HG02852 (cell line): ENCODE results near the gene STXBP3.
"Not testable (repeated sequence)": the region's sequence is repeated elsewhere in the genome, so short reads cannot be mapped to it uniquely, and the experiment has no call there.

Source experiments
- ATAC-seq: cut with Tn5 transposase; IDR thresholded peaks from one replicate; pipeline ENCODE4 v1.9.1; 2021; ENCODE audit warnings: mild to moderate bottlenecking, moderate library complexity; ENCODE audit not compliant: unreplicated experiment

STXBP3 gene

DNA sequence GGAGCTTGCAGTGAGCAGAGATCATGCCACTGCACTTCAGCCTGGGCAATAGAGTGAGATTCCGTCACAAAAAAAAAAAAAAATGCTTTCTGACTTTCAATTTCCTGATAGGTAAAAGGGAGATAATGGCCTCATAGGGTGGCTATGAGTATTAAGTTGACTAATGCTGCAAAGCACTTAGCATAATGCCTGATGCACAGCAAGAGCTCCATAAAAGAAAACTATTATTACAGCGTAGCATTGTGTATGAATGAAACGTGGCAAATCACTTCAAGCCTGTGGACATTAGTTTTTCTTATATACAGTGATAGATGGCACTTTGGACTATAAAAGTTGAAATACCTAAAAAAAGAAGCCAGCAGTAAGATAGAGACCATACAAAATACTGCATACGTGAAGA, 17.0 kb upstream of the STXBP3 start:
- ATAC-seq: no peak

DNA sequence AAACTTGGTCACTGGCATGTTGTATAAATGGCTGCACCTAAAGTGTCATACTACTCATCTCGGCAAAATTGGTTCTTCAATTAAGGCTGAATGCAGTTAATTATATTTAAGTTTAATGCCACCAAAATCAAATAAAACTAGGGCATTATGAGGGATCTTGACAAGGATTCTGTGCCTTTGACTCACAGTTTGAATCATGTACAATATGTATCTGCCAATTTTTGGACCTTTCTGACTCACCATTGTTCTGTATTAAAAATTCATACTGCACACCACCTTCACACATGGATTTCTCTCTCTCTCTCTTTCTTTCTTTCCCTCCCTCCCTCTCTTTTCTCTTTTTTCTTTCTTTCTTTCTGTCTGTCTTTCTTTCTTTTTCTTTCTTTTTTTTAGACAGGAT, 14.1 kb upstream of the STXBP3 start:
- no peak for ATAC-seq

DNA sequence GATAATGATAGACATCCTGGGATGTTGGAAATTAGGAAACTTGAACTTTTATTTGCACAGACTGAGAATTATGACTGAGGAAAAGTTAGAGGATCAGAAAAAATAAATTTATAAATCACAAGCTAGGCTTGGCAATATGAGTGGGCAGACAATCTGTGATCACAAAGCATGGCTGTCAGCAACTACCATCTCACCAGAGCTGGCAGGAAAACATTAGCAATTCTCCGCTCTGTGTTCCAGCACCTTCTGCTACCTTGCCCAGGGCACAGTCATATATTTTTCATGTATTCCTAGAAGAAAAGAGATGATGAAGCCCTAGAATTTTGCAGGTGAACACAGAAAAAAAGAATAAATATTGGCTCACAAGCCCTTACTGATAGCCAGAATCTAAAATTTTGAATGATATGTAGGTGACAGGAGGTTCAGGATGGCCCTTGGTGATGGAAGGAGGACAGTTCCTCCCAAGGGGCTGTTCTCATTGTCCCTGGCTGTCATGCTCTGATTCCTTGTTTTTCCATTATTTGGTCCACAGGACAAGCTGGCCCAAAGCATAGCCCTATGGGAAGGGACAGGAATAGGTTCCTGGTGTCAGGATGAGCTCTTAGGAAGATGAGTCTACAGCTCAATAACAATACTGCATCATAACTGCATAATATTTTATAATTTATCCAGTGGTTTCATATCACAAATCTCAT, 12.2 kb upstream of the STXBP3 start:
- no peak for ATAC-seq

DNA sequence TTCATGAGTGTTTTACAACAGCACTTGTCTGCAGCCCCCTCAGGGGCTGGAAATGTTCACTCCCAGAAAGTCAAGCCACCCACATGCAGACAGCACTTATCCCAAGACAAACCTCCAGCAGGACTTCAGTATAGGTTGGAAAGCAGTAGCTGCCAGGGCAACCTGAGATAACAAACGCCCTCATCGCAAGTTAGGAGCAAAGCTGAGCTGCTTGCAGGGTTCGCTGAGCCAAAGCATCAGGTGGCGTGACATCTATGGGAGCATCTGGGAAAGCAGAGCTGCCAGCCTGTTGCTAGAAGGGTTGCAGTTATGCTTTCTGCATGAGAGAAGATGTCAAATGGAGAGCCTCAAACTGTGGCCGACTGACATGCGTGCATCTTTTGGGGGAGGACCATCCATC, 4.2 kb upstream of the STXBP3 start:
- no peak for ATAC-seq

DNA sequence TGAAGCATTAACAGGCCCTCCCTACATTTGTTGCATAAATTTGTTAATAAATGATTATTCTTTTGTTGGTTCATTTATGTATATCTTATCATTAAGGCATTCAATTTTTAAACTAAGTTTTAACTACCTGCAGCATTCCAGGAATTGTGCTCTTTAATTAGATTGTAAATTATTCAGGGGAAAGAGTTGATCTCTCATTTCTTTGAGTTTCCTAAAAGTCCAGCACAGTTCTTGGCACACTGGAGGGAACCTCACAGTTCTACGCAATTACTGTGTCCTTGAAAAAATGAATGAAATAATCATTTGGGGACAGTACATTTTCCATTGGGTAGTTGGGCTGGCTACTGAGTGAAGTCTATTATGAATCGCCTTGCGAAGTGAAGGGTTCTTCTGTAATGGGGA, 493 bp upstream of the STXBP3 start:
- no peak for ATAC-seq

DNA sequence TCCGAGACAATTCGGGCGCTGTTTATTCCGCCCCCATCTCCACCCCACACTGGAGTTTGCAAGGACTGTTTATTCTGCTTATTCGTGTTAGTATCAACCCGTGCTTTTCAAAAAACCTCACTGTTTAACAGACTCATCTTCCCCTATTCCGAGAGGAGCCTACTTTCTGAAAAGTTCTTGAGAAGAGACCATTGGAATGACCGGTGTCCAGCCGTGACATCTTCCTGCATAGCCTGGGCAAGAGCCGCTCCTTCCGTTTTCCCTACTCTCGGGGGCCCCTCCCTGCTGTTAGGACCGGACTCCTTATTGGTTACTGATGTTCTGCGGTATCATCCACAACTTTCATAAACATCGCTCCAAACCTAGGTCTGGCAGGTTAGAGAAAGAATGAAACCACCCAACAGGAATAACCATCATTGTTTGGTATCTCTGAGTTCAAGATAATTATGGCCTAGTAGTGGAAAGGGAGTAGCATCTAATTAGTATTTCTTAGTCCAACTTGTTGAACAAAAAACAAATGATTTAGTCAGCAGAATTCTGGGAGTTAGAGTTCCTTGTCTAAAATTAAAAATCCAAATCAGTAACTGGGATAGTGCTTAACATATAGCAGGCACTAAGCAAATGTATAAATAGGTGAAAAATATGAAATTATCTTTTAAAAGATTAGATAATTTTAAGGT, 837 bp downstream of the STXBP3 start:
- ATAC-seq: peak; percentile 34

DNA sequence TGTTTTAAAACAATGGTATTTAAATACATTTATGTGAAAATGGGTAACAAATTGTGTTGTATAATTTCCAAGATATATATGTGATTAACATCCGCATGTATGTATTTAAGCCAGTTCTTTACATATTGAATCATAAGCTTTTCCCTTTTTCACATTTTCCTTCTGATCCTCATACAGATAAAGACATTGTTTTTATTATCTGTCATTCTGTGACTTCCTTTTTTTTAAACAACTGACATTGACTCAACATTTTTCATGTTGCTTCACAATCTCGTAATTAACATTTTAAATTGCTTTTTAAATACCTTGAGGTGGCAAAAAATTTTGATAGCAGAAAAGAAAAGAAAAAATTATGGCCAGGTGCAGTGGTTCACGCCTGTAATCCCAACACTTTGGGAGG, 1.4 kb downstream of the STXBP3 start:
- no peak for ATAC-seq

DNA sequence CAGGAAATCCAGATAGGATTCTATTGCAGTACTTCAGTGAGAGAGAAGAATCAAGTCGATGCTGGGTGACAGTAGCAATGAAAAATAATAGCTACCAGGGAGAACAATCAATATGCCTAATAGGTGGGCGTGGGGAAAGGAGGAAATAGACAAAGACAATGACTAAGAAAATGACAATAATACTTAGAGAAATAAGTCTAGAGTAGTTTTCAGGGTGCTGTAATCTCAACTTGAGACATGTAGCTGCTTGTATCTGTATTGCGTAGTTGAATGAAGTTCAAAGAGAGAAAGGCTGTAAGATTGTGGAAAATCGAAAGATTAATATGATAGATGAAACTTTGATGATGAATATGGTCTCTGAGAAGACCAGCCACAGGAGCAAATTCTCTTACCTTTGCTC, 2.6 kb downstream of the STXBP3 start:
- no peak for ATAC-seq

DNA sequence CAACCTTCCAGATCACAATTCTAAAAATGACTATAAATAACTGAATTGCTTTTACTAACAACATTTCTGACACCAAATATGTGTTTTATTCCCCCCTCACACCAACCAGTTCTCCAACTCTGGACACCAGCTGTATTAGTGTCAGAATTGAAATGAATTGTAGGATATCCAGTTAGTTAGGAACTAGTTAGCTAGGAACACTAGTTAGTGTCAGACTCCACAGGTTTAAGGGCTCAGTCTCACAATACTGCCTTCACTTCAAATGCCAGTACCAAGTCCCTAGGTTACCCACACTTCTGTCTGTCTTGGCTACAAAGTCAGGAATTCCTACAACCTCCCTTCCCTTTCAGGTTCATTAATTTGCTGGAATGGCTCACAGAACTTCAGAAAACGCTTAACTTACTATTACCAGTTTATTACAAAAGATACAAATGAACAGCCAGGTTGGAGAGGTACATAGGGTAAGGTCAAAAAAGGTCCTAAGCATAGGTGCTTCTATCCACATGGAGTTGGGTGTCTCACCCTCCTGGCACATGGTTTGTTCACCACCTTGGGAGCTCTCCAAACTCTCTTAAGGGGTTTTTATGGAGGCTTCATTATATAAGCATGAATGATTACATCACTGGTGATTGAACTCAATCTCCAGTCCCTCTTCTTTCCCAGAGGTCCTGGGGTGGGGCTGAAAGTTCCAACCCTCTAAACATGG, 4.2 kb downstream of the STXBP3 start:
- ATAC-seq: no peak

DNA sequence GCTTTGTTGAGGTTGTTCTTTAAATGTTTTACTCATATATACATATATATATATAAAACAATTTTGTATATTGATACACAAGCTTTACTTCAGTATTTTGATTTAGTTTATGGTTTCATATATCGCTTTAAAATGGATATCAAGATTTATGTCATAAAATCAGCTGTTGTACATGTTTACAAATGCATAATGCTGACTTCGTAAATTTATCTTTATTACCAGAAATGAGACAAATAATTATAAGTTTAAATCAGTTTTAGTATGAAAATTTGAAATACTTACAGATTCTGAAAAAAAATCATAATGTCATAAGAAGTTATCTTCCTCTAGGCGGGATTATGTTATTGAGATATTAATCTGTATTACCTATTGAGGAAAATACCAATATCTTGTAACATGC, 6.9 kb downstream of the STXBP3 start:
- ATAC-seq: no peak

DNA sequence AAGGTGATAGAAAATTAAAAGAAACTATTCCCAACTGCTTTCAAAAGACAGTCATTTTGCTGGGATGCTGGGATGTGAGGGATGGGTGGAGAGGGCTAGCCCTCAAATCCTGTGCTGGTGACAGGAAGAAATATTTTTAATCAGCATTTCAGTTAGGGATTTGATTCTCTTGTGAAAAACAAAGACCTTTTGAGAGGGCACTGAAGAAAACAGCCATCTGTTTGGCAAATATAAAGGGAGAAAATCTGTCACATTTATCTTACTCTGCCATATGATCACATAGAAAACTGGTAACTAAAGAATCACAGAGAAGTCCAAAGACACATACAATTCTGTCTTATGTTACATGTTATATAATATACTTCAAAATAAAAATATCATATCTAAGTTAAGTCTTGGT, 12.3 kb downstream of the STXBP3 start:
- ATAC-seq: no peak

DNA sequence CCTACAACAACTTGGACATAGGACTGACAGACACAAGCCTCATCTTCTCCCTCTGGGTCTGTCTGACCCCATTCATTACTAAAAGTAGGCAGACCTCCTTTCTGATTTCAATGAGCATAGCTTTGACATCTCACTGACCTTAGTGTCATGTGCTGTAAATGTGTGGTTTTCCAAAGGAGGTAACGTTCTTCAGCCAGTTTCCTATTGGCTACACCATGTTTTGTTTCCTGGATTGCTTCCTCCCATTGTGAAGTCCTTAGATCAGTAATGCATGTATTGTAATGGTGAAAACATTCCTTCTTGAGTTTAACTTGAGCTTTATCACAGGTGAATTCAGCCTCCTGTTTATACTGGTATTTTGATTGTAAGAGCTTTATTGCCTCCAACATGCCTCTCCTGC, 20.6 kb downstream of the STXBP3 start:
- no peak for ATAC-seq

DNA sequence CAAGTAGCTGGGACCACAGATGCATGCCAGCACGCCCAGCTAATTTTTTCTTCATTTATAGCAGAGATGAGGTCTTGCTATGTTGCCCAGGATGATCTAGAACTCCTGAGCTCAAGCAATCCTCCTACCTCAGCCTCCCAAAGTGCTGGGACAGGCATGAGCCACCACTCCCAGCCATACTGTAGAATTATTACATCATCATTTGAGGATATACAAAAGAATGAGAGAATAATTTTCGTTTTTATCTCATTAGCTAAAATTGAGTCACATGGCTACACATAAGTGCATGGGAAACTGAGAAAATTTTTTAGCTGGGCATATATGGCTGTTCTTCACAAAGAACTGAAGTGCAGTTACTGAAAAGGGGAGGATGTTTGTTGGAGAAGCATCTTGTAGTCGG, 21.2 kb downstream of the STXBP3 start:
- no peak for ATAC-seq

DNA sequence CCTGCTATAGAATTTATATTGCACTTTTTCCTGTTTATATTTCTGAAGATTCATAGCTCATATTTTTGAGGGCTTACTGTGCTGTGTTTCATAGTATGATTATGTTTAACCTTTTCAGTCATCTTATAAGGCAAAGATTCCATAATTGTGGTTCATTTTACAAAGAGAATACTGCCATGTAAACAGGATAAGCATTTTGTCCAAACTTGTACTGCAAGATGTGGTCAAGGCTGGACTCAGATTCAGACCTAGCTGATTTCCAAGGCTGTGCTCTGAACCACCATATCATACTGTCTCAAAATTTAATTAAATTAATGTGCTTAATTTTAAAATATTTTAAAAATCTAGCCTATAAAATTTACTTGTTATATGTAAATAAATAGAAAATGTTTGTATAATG, 31.4 kb downstream of the STXBP3 start:
- no peak for ATAC-seq

DNA sequence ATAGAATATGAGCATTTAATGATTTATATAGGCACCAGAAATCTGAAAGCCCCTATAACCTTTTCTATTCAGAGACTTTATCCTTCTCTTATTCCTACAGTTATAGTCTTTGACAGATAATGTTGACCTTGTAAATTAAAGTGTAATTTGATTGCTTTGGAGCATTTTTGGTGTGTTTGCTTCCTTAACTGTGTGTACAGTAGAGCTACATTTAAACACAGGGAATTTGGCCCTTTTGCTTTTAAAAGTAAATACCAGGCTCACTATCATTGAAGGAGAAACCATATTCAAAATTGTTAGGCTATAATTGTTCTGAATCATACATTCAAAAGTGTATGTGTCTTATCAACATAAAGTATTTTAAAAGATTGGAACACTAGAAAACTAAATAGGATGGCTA, 33.0 kb downstream of the STXBP3 start:
- no peak for ATAC-seq

DNA sequence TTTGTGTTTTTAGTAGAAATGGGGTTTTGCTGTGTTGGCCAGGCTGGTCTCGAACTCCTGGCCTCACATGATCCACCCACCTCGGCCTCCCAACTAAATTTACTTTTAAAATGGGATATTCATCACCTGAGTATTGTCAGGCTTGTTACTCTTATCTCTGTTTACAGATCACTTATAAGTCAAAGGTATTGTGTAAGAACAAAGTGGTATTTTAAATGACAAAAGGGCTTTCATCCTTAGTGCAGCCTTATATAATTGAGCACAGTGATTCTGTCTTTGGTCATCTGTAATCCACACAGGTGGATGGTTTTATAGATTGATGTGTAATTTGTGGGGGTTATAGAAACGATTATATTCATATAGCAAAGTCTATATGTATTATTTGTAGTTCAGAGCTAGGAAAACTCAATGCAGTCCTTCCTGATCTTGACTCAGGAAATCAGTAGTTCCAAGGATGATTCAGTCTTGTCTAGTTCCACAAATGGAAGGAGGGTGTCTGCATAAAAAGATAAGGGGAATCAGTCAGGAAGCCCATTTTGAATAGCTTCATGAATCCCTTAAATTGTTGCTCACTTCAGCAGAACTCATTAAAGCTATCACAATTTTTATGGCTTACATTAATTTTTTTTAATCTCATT, 34.6 kb downstream of the STXBP3 start:
- ATAC-seq: no peak

DNA sequence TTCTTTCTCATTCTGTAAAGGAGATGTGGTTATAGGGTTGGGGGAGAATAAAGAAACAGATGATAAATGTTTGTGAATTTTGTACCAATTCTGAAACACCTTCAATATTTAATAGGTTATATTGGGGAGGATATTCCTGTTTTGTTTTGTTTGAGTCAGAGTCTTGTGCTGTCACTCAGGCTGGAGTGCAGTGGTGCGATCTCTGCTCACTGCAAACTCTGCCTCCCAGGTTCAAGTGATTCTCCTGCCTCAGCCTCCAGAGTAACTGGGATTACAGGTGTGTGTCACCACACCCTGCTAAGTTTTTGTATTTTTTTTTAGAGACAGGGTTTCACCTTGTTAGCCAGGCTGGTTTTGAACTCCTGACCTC, 35.1 kb downstream of the STXBP3 start:
- not testable (repeated sequence) for ATAC-seq

DNA sequence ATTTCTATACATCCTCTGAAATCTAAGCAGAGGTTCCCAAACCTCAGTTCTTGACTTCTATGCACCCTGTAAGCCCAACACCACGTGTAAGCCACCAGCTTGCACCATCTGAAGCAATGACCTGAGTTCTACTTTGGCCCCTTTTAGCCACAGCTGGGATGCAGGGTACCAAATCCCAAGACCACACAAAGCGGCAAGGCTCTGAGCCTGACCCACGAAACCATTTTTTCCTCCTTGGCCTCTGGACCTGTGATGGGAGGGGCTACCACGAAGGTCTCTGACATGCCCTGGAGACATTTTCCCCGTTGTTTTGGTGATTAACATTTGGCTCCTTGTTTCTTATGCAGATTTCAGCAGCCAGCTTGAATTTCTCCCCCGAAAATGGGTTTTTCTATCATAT, 38.8 kb downstream of the STXBP3 start:
- ATAC-seq: no peak

DNA sequence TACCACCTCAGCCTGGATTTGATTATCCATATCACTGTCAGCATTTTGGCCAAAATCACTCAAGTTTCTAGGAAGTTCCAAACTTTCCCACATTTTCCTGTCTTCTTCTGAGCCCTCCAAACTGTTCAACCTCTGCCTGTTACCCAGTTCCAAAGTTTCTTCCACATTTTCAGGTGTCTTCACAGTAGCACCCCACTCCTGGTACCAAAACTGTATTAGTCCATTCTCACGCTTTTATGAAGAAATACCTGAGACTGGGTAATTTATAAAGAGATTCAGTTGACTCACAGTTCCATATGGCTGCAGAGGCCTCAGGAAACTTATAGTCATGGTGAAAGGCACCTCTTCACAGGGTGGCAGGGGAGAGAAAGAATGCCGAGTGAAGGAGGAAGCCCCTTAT, 39.4 kb downstream of the STXBP3 start:
- ATAC-seq: no peak

DNA sequence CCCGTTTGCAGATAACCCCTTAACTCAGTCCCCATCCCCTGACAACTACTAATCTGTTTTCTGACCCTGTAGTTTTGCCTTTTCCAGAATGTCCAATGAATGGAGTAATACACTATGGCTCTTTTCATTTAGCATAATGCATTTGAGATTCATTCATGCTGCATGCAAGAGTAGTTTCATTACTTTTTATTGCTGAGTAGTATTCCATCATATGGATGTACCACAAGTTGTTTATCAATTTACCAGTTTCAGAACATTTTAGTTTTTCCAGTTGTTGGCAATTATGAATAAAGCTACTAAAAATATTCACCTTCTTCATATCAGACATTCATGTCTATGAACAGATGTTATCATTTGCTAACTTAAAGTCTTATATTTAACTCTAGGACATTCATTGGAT, 45.3 kb downstream of the STXBP3 start:
- ATAC-seq: no peak

DNA sequence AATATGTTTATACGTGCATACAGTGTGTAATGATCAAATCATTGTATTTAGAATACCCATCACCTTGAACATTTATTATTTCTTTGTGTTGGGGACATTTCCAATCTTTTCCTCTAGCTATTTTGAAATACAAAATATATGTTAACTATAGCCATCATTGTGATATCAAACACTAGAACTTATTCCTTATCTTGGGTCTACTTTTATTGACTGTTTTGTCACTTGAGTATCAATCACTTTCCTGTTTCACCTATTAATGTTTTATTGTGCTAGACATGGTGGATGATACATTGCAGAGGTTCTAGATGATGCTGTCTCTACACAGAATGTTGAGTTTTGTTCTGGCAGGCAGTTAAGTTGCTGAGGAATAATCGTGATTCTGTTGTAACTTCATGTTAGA, 45.9 kb downstream of the STXBP3 start:
- no peak for ATAC-seq

DNA sequence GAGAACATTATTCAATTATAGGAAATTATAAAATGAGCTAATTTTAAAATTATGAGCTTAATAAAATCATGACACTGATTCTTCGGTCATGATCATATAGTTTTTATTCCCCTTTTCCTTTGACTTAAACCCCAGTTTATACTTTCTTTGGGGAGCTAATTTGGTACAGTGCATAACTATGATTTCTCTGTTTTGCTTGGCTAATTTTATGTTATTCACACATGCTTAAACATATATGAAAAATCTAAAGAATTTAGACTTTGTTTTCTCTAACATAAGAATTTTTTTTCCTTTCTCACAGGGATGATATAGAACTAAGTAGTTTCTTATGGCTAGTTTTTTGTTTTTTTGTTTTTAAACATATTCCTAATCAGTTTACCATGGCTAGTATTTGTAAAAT, 52.5 kb downstream of the STXBP3 start:
- no peak for ATAC-seq
